ENCODE measurements around the gene NLRP14. TPM values are rescaled to one million over a fixed set of nuclear protein-coding genes. Genes with fewer than 3 reads are reported as not detected.

Gene NLRP14
- total and polyA plus RNA-seq, 2 of the 8 experiments (the other 6 are each of a cell fraction or from before 2014, with no cell fraction given) = 0.05 TPM; not detected in 1

DNA sequence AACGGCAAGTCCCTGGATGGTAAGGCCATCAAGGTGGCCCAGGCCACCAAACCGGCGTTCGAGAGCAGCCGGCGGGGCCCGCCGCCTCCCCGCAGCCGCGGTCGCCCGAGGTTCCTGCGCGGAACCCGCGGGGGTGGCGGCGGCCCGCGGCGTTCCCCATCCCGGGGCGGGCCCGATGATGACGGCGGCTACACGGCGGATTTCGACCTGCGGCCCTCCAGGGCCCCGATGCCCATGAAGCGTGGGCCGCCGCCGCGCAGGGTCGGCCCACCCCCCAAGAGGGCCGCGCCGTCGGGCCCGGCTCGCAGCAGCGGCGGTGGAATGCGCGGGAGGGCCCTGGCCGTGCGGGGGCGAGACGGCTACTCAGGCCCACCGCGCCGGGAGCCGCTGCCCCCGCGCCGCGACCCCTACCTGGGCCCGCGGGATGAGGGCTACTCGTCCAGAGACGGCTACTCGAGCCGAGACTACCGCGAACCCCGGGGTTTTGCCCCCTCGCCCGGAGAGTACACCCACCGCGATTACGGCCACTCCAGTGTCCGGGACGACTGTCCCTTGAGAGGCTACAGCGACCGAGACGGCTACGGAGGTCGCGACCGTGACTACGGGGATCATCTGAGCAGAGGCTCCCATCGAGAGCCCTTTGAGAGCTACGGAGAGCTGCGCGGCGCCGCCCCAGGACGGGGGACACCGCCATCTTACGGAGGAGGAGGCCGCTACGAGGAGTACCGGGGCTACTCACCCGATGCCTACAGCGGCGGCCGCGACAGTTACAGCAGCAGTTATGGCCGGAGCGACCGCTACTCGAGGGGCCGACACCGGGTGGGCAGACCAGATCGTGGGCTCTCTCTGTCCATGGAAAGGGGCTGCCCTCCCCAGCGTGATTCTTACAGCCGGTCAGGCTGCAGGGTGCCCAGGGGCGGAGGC, 69.3 kb downstream of the NLRP14 start:
- Histone ChIP-seq H3K36me3 (ENCODE audit: control insufficient read depth in 2 of 4, insufficient read depth in 4 of 4, low read length in 3 of 4) (peaks cover 0 to 9% (median 0%) of the 10 kb centered on the region in 4 experiments; a peak in 1 of 8 replicates), H3K23me2 (ENCODE audit: low read depth, low read length) (no peaks in the 10 kb centered on the region), H2BK12ac (ENCODE audit: low read depth, low read length) (no peak overlapping the region), H3K4me1 (replicated peaks in 1 of 4; ENCODE audit: control insufficient read depth in 3 of 4, insufficient read depth in 4 of 4, low read length in 3 of 4) (no peaks in the 10 kb centered on the region), H3K18ac (ENCODE audit: extremely low read depth, low read length) (no peak overlapping the region), H4K20me1 (replicated peaks in 1 of 2; ENCODE audit: control insufficient read depth in 1 of 2, insufficient read depth in 2 of 2, low read length in 2 of 2) (no peaks in the 10 kb centered on the region), H3K4ac (replicated peaks; ENCODE audit: insufficient read length, low read depth, low read length) (no peak overlapping the region), H2BK15ac (ENCODE audit: low read length) (no peak overlapping the region), H3K4me2 (ENCODE audit: insufficient read depth in 1 of 2, low read depth in 2 of 2, low read length in 2 of 2) (no peak overlapping the region), H3K4me3 (ENCODE audit: extremely low read depth in 1 of 4, insufficient read depth in 2 of 4, low read depth in 3 of 4, low read length in 4 of 4) (no peak overlapping the region), H4K91ac (replicated peaks; ENCODE audit: insufficient read length, low read length) (no peak overlapping the region), H3K56ac (replicated peaks; ENCODE audit: insufficient read length, low read depth, low read length) (no peak overlapping the region), H3K79me1 (ENCODE audit: low read depth, low read length) (no peaks in the 10 kb centered on the region), H3K9me3 (ENCODE audit: insufficient read depth in 2 of 2, low read depth in 1 of 2, low read length in 1 of 2) (peaks cover 0 to 14% of the 10 kb centered on the region in 2 experiments; a peak in 2 of 4 replicates), H2AFZ (ENCODE audit: low read length) (no peak overlapping the region), H4K8ac (ENCODE audit: extremely low read depth, insufficient read depth, low read length) (no peak overlapping the region), H2BK20ac (ENCODE audit: low read length) (no peak overlapping the region), H2BK5ac (ENCODE audit: low read depth, low read length) (no peak overlapping the region), H3K9ac (replicated peaks in 1 of 4; ENCODE audit: extremely low read depth in 1 of 4, low read depth in 3 of 4, low read length in 3 of 4) (no peak overlapping the region), H3K23ac (ENCODE audit: insufficient read length) (no peak overlapping the region), H2BK120ac (replicated peaks; ENCODE audit: low read depth, low read length) (no peak overlapping the region), H3K27me3 (replicated peaks in 1 of 4; ENCODE audit: control insufficient read depth in 3 of 4, extremely low read depth in 1 of 4, insufficient read depth in 3 of 4, low read length in 3 of 4) (no peaks in the 10 kb centered on the region), H3K79me2 (ENCODE audit: control insufficient read depth in 1 of 2, insufficient read depth in 2 of 2, low read length in 2 of 2) (no peaks in the 10 kb centered on the region), H2AK5ac (ENCODE audit: low read depth, low read length) (no peak overlapping the region), H4K5ac (ENCODE audit: insufficient read length, low read depth, low read length) (no peak overlapping the region), H3K14ac (ENCODE audit: insufficient read length) (no peak overlapping the region), H3K27ac (ENCODE audit: low read depth, low read length) (no peak overlapping the region)
- ChIA-PET CTCF (ENCODE audit: partially characterized antibody) (interaction anchor here (1.5 kb wide), 1 partner anchor 353 kb away, joined by 3 read pairs; no protein-coding TSS in a partner anchor), POLR2A (ENCODE audit: partially characterized antibody) (no interaction called here)
- FAIRE-seq (no peak), DNase-seq (ENCODE audit: low read depth in 1 of 2, low spot score in 2 of 2) (no peak)
- WGBS, 2 experiments (ENCODE audit: extremely low coverage in 1 of 2, insufficient coverage in 1 of 2, insufficient read length in 1 of 2, insufficient replicate concordance in 2 of 2, low coverage in 1 of 2, low lambda C conversion rate in 2 of 2, missing lambda C conversion rate in 1 of 2) = 94% methylated on average over 69 of the region's 111 CpGs; no CpG with 5 or more reads in 1 of the 2 experiments
- TF ChIP-seq KDM1A (IDR thresholded peaks at IDR 0.05; ENCODE audit: borderline replicate concordance, low read length) (no peak), ASH2L (IDR thresholded peaks at IDR 0.05; ENCODE audit: low read length) (no peak), RAD21 (IDR thresholded peaks at IDR 0.05 in 1 of 2, conservative IDR thresholded peaks at IDR 0.05 in 1 of 2; ENCODE audit: low read depth in 2 of 2, low read length in 2 of 2) (no peak), EGR1 (IDR thresholded peaks at IDR 0.05; ENCODE audit: borderline replicate concordance, low read depth, low read length) (no peak), CHD1 (IDR thresholded peaks at IDR 0.05; ENCODE audit: low read depth, low read length) (no peak), SP1 (IDR thresholded peaks at IDR 0.05; ENCODE audit: low read depth, low read length) (no peak), JUND (IDR thresholded peaks at IDR 0.05; ENCODE audit: low read length) (no peak), TAF7 (optimal IDR thresholded peaks at IDR 0.05; ENCODE audit: borderline replicate concordance, low read depth, low read length) (no peak), RNF2 (IDR thresholded peaks at IDR 0.05; ENCODE audit: borderline replicate concordance, low read depth, low read length, missing control alignments, poor library complexity, severe bottlenecking) (no peak)
- TF ChIP-seq, protein P1, sequence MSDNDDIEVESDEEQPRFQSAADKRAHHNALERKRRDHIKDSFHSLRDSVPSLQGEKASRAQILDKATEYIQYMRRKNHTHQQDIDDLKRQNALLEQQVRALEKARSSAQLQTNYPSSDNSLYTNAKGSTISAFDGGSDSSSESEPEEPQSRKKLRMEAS (IDR thresholded peaks at IDR 0.05) = no peak
- TF ChIP-seq, protein P2, sequence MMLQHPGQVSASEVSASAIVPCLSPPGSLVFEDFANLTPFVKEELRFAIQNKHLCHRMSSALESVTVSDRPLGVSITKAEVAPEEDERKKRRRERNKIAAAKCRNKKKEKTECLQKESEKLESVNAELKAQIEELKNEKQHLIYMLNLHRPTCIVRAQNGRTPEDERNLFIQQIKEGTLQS (IDR thresholded peaks at IDR 0.05; ENCODE audit: insufficient read depth, low read depth, low read length) = no peak
